GM21717 (cell line): ENCODE results near the gene MRPS21.
A peak's percentile ranks its signal among the peaks of the same experiment; 100 is the strongest.

ENCODE experiments used
- ATAC-seq: cut with Tn5 transposase; IDR thresholded peaks from one replicate; pipeline ENCODE4 v1.9.1; 2021; ENCODE audit warnings: mild to moderate bottlenecking, moderate library complexity; ENCODE audit not compliant: unreplicated experiment

The MRPS21 gene

GRCh38 chr1:150293433-150294253, at the start of gene MRPS21:
MRPS21 (plus strand) TSS chr1:150293861; CDS start chr1:150294367, 506 bp downstream.
- peak; percentile 96 for ATAC-seq

- no peak for ATAC-seq
Measured at GRCh38 chr1:150249936-150250335, 43.7 kb upstream of the MRPS21 start.

GRCh38 chr1:150256198-150256553, 37.5 kb upstream of the MRPS21 start:
- no peak for ATAC-seq

GRCh38 chr1:150256554-150257341, 36.9 kb upstream of the MRPS21 start:
- no peak for ATAC-seq

GRCh38 chr1:150257624-150258585, 35.8 kb upstream of the MRPS21 start, which contains the start of gene CA14:
CA14 (plus strand) TSS chr1:150257774; CDS start chr1:150258129, 355 bp downstream.
- no peak for ATAC-seq

GRCh38 chr1:150259217-150259616, 34.4 kb upstream of the MRPS21 start:
- no peak for ATAC-seq

- ATAC-seq: no peak
Measured at GRCh38 chr1:150259758-150260669, 33.6 kb upstream of the MRPS21 start.

GRCh38 chr1:150261367-150261766, 32.3 kb upstream of the MRPS21 start:
- no peak for ATAC-seq

GRCh38 chr1:150262388-150263320, 31.0 kb upstream of the MRPS21 start:
- ATAC-seq: no peak

- no peak for ATAC-seq
Measured at GRCh38 chr1:150263549-150263948, 30.1 kb upstream of the MRPS21 start.

- no peak for ATAC-seq
Measured at GRCh38 chr1:150267896-150268295, 25.8 kb upstream of the MRPS21 start.

- peak; percentile 13 for ATAC-seq
Measured at GRCh38 chr1:150268340-150268704, 25.3 kb upstream of the MRPS21 start.

- peak; percentile 76 for ATAC-seq
Measured at GRCh38 chr1:150268705-150269403, 24.8 kb upstream of the MRPS21 start, which contains the start of gene APH1A. APH1A (minus strand) TSS chr1:150269016; CDS start chr1:150268810, 206 bp downstream.

- no peak for ATAC-seq
Measured at GRCh38 chr1:150269451-150269850, 24.2 kb upstream of the MRPS21 start.

- no peak for ATAC-seq
Measured at GRCh38 chr1:150271291-150271959, 22.2 kb upstream of the MRPS21 start.

- ATAC-seq: no peak
Measured at GRCh38 chr1:150273311-150273710, 20.4 kb upstream of the MRPS21 start.

GRCh38 chr1:150280138-150280707, 13.4 kb upstream of the MRPS21 start:
- ATAC-seq: no peak
